ENCODE results near the gene ANKS1B. TPM values are rescaled to one million over a fixed set of nuclear protein-coding genes. Genes with fewer than 3 reads are reported as not detected.

ANKS1B gene
- total and polyA plus RNA-seq, 7 donors = 0.46 to 7.4 (median 3.6) TPM

DNA sequence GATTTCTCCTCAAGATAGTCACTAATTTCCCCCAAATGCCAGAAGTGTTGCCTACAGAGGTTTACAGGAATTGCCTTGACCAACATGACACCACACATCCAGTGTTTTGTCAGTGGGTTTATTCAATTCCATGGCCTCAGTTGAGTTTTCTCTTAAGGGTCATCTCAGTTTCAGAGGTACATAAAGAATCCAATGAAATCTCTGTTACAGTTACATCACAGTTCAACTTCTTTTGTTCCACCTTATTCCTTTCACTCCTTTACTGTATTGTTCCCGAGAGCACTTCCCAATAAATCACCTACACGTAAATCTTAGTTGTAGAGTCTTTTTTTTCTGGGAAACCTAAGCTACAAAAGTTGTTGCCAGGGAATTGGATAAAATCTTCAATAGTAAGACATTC is 410.8 kb downstream of the ANKS1B start:
- no peak for ATAC-seq
- DNase-seq = no peak
- Histone ChIP-seq H3K4me3 (no peak overlapping the region), H3K9me3 (peaks cover 5% of the 10 kb centered on the region), H3K27me3 (ENCODE audit: insufficient read depth in 3 of 3, low read length in 2 of 3) (no peaks in the 10 kb centered on the region), H3K4me1 (no peaks in the 10 kb centered on the region), H3K27ac (no peak overlapping the region), H3K36me3 (ENCODE audit: insufficient read depth in 1 of 2, low read depth in 1 of 2) (no peaks in the 10 kb centered on the region)
- intact Hi-C loops (cut with DNase I) = no loop called here
- 54 to 66% (median 64%) methylated on average over 2 of the region's 2 CpGs for WGBS, 3 donors
- TF ChIP-seq CTCF (IDR thresholded peaks at IDR 0.05) = no peak

GRCh38 chr12:99567072-99567471 is 417.7 kb downstream of the ANKS1B start:
- TF ChIP-seq CTCF (IDR thresholded peaks at IDR 0.05) = no peak
- 61 to 74% (median 70%) methylated on average over 2 of the region's 2 CpGs for WGBS, 3 donors
- H3K27me3 ChIP-seq (ENCODE audit: insufficient read depth in 3 of 3, low read length in 2 of 3) = no peaks in the 10 kb centered on the region
- H3K4me1 ChIP-seq = no peaks in the 10 kb centered on the region
- ATAC-seq (no peak), DNase-seq (no peak)
- no peaks in the 10 kb centered on the region for H3K9me3 ChIP-seq
- no peaks in the 10 kb centered on the region for H3K36me3 ChIP-seq (ENCODE audit: insufficient read depth in 1 of 2, low read depth in 1 of 2)
- no peak overlapping the region for H3K4me3 ChIP-seq
- intact Hi-C loops (cut with DNase I) = no loop called here
- no peak overlapping the region for H3K27ac ChIP-seq

DNA sequence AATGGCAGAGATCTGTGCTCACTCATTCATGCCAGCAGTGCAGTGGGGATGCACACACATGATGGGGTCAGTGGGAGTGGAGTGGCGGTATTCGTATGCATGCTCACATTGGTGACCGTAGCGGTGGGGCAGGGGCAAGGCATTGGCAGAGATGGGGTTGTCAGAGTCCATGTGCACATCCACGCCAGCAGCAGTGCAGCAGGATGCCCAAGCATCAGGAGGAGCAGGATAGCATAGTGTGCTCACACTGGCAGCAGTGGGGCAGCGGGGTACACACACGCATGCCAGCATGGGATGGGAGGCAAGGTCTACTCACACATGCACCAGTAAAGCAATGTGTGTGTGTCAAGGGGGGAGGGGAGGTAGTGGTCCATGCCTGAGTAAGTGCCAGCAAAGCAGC is 426.6 kb downstream of the ANKS1B start:
- intact Hi-C loops (cut with DNase I) = no loop called here
- Histone ChIP-seq H3K36me3 (ENCODE audit: insufficient read depth in 1 of 2, low read depth in 1 of 2) (no peaks in the 10 kb centered on the region), H3K4me3 (no peak overlapping the region), H3K27me3 (ENCODE audit: insufficient read depth in 3 of 3, low read length in 2 of 3) (no peaks in the 10 kb centered on the region), H3K4me1 (no peaks in the 10 kb centered on the region), H3K27ac (no peak overlapping the region), H3K9me3 (no peaks in the 10 kb centered on the region)
- TF ChIP-seq CTCF (IDR thresholded peaks at IDR 0.05) = no peak
- WGBS, 3 donors = 96 to 99% (median 97%) methylated on average over 7 of the region's 7 CpGs
- DNase-seq (peak in 1 of 2 donors; percentile 35), ATAC-seq (no peak)

GRCh38 chr12:99553461-99553860 is 431.3 kb downstream of the ANKS1B start:
- intact Hi-C loops (cut with DNase I) = no loop called here

More at GRCh38 chr12:99553461-99553860, 431.3 kb downstream of the ANKS1B start:
- WGBS, 3 donors = 73 to 88% (median 82%) methylated on average over 3 of the region's 3 CpGs
- Histone ChIP-seq H3K36me3 (ENCODE audit: insufficient read depth in 1 of 2, low read depth in 1 of 2) (no peaks in the 10 kb centered on the region), H3K27me3 (ENCODE audit: insufficient read depth in 3 of 3, low read length in 2 of 3) (no peaks in the 10 kb centered on the region), H3K4me1 (no peaks in the 10 kb centered on the region), H3K27ac (no peak overlapping the region), H3K9me3 (no peaks in the 10 kb centered on the region), H3K4me3 (no peak overlapping the region)
- no peak for DNase-seq
- TF ChIP-seq CTCF (IDR thresholded peaks at IDR 0.05) = no peak
- ATAC-seq = no peak
